HG03103 (cell line): ENCODE results near the gene FAM3C.
A peak's percentile ranks its signal among the peaks of the same experiment; 100 is the strongest.

Experiments
- ATAC-seq: cut with Tn5 transposase; IDR thresholded peaks from one replicate; pipeline ENCODE4 v1.9.1; 2021; ENCODE audit warnings: low read depth; ENCODE audit not compliant: unreplicated experiment

FAM3C gene

GRCh38 chr7:121411597-121411979 is 15.5 kb upstream of the FAM3C start:
- ATAC-seq = no peak

GRCh38 chr7:121410829-121411596 is 14.9 kb upstream of the FAM3C start:
- ATAC-seq = no peak

- no peak for ATAC-seq
These were observed 10.8 kb upstream of the FAM3C start for GRCh38 chr7:121406944-121407343.

- no peak for ATAC-seq
These were observed 10.4 kb upstream of the FAM3C start for GRCh38 chr7:121406461-121406860.

GRCh38 chr7:121404348-121404747 is 8.2 kb upstream of the FAM3C start:
- ATAC-seq = no peak

- ATAC-seq = no peak
These were observed 6.6 kb upstream of the FAM3C start for GRCh38 chr7:121402701-121403100.

- ATAC-seq = no peak
These were observed 5.8 kb upstream of the FAM3C start for GRCh38 chr7:121401896-121402295.

GRCh38 chr7:121398246-121398645 is 2.1 kb upstream of the FAM3C start:
- no peak for ATAC-seq

- no peak for ATAC-seq
These were observed 1.7 kb upstream of the FAM3C start for GRCh38 chr7:121397822-121398221.

GRCh38 chr7:121397361-121397760 is 1.3 kb upstream of the FAM3C start:
- no peak for ATAC-seq

GRCh38 chr7:121395494-121395960 is 581 bp downstream of the FAM3C start:
- ATAC-seq = peak; percentile 31

GRCh38 chr7:121394709-121395140 is 1.4 kb downstream of the FAM3C start:
- no peak for ATAC-seq

GRCh38 chr7:121393005-121393366 is 3.1 kb downstream of the FAM3C start:
- ATAC-seq = no peak

- no peak for ATAC-seq
These were observed 3.7 kb downstream of the FAM3C start for GRCh38 chr7:121392277-121393004.

- no peak for ATAC-seq
These were observed 4.4 kb downstream of the FAM3C start for GRCh38 chr7:121391686-121392085.

- no peak for ATAC-seq
These were observed 5.5 kb downstream of the FAM3C start for GRCh38 chr7:121390617-121391016.

GRCh38 chr7:121390109-121390508 is 6.0 kb downstream of the FAM3C start:
- no peak for ATAC-seq

- no peak for ATAC-seq
These were observed 7.2 kb downstream of the FAM3C start for GRCh38 chr7:121388950-121389349.

GRCh38 chr7:121385800-121386179 is 10.3 kb downstream of the FAM3C start:
- peak; percentile 90 for ATAC-seq

- ATAC-seq = no peak
These were observed 10.9 kb downstream of the FAM3C start for GRCh38 chr7:121385056-121385799.

- no peak for ATAC-seq
These were observed 11.8 kb downstream of the FAM3C start for GRCh38 chr7:121384265-121384664.
